Stimulated activated CD8-positive, alpha-beta memory T cell treated with anti-CD3 and anti-CD28 coated beads, Interleukin-2, amount 100 ng/mL, for 1 hour (primary cell): Measurements from ENCODE around the gene TMPRSS2.

Experiments
- DNase-seq, 2 donors: peaks; one replicate each; pipeline ENCODE4 v3.0.0-alpha.2; 2020; ENCODE audit warnings: low read depth in 2 of 2

Gene TMPRSS2

GRCh38 chr21:41481191-41481590, 26.8 kb downstream of the TMPRSS2 start:
- DNase-seq, result no peak

GRCh38 chr21:41480086-41480690, 27.8 kb downstream of the TMPRSS2 start:
- no peak for DNase-seq

GRCh38 chr21:41479686-41480085, 28.3 kb downstream of the TMPRSS2 start:
- no peak for DNase-seq

DNA sequence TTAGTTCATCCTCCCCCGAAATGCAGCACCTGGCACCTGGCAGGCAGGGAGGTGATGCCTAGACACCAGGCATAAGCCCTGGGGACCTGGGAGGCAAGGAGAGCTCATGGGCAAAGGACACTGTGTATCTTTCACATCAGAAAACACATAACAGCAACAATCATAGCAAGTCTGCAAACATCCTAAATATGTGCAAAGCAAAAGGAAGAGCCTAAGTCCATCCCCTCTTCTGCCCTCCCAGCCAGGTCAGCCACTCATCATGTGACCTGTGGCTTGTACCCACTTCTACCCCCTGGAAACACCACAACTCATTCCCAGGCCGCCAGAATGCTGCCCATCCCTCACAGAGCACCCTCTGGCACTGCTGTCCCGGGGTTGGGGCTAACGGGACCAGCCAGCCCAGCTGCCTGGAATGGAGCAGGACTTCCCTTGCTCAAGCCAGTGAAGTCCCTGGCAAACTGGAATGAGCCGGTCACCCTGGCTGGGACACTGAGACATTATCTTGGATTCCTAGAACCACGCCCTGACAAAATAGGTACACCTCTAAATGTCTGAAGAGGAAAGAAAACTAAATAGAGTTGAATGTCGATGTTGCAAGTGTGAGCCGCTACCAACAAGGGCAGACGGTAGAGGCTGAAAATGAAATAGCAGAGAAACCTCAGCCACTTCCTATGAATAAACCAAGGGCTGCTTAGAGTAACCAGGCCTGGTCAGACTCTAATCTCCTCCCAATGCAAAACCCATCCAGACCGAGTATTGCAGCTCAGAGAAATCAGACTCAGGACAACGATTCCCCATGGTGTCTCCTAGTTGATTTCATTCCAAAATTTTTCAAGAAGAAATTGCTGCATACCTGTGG, 29.4 kb downstream of the TMPRSS2 start:
- DNase-seq, result no peak

DNA sequence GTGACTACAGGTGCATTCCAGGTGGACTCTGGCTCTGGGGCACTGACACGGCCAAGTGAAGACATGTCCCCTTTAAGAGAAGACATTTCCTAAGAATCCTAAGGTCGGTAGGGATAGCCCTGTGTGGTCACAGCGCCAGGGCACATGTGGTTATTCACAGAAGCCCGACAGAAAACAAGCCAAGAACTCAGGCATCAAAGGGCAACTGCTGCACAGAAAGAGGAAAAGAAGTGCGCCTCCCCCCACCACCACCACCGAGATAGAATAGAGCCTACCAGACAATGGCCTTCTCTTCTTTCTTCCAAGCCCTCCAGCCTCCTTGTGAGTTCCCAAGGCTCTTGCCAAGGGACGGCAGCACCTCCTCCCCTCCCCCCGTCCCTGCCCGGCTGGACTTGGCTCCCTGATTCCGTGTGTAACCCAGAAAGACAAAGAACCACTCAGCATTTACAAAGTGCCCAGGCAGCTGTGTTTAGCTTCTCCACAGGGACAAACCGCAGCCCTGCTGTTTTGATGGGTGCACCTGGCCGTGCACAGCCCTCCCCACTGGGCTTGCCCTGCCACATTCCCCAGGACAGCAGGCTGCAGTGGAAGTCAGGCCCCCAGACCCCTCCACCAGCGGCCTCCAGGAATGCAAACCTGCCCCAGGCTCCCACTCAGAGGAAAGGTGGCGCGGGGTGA, 30.2 kb downstream of the TMPRSS2 start:
- DNase-seq, result no peak

DNA sequence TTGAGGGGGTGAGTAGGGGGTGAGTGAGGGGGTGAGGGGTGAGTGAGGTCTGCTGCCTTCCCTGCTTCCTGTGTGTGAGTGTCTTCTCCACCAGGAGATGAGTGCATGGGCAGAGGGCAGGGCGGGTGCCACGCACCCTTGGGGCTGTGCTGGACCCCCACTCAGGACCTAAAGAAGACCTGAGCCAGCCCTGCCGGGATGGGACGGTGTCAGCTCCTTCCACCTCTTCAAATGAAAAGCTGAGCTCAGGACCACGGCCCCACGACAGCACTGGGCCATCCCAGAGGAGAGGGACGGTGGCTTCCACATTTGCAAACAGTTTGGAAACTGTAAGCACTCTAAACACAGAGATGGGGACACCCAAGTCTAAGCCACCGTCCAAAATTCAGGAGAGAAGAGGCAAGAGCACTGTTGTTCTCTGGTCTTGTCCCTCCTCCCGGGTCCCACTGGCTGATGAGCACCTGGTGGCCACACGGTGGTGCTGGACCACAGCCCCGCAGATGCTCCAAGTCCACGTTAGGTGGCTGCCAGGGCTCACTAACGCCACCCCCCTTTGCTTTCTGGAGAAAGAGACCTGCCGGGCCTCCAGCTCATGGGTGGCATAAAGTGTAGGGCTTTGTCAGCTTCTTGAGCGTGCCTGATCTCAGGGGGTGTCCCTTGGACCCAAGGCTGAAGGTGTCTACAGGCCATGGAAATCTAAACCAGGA, 32.1 kb downstream of the TMPRSS2 start:
- DNase-seq, result no peak

DNA sequence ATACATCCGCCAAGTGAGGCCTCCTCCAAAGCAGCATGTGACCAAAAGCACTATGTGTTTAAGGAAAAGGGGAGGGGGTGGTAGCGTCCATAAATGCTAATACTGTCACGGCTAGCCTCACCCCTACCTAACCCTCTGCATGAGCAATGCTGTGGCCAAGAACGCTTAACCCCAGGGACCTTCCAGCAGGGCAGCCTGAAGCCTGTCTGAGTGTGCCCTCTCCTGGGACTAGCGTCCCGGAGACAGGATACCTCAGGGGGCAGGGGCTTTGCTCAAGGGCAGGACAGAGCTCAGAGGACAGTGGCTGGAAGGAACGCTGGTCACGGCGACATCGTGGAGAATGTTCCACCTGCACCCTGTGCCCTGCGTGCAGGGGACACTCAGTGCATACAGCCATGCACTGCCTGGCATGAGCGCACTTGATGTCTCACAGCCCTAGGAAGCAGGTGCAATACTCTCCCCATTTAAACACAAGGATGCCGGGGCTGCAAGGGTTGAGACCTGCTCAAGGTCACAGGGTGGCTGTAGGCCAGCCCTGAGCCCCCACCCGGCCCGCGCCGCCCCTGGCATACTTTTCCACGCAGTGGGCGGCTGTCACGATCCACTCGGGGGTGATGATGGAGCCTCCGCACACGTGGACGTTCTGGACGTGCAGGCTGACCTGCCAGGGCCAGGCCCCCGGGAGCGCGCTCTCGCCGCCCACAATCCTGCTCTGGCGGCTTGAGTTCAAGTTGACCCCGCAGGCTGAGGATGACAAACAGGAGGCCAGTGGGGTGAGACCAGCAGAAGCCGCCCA, 35.0 kb downstream of the TMPRSS2 start:
- no peak for DNase-seq

DNA sequence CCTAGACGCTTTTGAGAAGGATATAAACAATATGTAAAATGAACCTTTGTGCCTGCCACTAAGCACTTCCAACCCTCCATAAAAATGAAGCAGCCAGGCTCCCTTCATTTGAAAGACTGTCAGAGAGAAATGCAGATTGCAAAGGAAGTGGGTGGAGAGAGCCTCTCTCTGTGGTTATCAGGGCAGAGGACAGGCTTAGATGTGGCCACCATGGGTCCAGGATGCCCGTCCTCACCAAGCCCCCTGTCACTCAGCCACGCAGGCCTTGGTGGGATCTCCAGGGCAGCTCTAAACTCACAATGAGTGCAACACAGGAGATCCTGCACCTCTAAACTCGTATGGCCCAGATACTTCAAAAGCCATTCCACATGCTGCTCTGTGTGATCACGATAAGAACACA, 37.9 kb downstream of the TMPRSS2 start:
- DNase-seq, result no peak

GRCh38 chr21:41466024-41466820, 41.7 kb downstream of the TMPRSS2 start:
- no peak for DNase-seq

GRCh38 chr21:41465176-41465781, 42.7 kb downstream of the TMPRSS2 start:
- DNase-seq, result no peak

DNA sequence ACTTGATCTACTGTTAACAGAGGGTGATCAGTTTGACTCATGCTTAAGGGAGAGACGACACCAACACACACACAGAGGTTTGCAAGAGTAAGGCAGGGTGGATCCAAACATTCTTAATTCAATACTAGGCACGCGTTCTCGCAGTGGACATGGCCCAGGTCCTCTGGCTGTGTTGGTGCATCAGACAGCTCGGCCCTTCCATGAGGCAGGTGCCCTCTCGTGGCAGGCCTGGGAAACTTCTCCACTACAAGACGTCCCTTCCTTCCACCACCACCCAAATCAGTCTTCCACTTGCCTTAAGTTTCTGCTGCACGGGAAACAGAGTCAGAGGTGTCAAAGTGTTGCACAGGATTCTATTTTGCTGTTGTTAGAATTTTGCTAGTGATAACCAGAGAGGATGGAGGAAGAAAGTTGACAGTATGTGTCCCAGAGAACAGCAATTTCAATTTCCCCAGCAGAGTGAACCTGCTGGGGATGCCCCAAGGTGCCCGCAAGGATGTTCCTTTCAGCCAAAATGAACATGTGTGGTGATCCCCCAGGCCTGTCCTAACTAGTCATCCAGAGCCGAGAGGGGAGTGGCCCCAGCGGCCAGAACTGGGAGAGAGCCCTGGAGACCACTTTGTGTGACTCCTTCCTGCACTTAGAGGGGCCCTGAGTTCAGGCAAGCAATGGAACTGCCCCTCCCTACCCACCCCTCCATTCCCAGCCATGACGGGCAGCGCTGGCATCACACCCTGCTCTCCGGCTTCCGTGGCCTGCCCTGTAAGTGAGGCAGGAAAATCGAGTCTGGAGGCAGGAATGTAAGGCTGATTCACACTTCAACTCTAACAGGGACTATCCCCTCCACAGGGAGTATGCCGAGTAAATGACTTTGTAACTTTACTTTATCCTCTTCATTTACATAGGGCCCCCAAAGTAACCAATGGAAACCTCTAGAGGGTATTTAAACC, 47.1 kb downstream of the TMPRSS2 start:
- DNase-seq, result peak; percentile 16 to 31

GRCh38 chr21:41459884-41460534, 47.9 kb downstream of the TMPRSS2 start:
- no peak for DNase-seq

DNA sequence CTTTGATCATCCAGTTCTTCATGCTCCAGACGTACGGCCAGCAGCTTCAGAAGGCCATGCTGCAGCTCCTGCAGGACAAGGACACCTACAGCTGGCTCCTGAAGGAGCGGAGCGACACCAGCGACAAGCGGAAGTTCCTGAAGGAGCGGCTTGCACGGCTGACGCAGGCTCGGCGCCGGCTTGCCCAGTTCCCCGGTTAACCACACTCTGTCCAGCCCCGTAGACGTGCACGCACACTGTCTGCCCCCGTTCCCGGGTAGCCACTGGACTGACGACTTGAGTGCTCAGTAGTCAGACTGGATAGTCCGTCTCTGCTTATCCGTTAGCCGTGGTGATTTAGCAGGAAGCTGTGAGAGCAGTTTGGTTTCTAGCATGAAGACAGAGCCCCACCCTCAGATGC, 49.4 kb downstream of the TMPRSS2 start:
- DNase-seq, result no peak

DNA sequence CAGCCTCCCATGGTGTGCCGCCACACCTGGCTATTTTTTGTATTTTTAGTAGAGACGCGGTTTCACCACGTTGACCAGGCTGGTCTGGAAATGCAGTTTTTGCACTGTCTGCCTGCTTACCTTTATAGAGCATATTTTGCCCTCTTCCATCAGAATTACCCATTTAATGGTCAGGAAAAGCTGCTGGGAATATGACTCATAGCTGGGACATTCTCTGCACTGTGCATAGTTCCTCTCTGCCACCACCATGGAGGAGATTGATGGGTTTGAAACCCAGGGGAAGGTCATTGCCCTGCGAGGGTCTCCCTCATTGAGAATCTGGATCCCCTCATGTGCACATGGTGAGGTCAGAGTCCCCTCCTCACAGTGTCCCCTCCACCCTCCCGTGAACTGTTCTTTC, 49.8 kb downstream of the TMPRSS2 start:
- no peak for DNase-seq

DNA sequence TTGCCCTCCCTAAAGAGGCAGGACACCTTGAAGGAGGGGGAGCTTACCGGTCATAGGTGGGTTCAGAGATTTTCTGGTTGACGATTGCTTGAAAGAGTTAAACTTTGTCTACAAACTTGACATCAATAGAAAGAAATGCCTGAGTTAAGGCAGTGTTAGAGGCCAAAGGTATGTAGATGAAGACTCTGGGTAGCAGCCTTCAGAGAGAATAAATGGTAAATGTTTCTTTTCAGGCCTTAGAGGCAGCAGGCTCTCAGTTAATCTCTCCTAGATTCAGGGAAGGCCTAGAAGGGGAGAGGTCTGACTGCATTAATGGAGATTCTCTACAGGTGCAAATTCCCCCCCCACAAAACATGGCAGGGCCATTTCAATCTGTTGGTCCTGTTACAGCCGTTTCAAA, 54.2 kb downstream of the TMPRSS2 start:
- DNase-seq, result no peak

GRCh38 chr21:41453198-41453597, 54.8 kb downstream of the TMPRSS2 start:
- DNase-seq, result no peak

DNA sequence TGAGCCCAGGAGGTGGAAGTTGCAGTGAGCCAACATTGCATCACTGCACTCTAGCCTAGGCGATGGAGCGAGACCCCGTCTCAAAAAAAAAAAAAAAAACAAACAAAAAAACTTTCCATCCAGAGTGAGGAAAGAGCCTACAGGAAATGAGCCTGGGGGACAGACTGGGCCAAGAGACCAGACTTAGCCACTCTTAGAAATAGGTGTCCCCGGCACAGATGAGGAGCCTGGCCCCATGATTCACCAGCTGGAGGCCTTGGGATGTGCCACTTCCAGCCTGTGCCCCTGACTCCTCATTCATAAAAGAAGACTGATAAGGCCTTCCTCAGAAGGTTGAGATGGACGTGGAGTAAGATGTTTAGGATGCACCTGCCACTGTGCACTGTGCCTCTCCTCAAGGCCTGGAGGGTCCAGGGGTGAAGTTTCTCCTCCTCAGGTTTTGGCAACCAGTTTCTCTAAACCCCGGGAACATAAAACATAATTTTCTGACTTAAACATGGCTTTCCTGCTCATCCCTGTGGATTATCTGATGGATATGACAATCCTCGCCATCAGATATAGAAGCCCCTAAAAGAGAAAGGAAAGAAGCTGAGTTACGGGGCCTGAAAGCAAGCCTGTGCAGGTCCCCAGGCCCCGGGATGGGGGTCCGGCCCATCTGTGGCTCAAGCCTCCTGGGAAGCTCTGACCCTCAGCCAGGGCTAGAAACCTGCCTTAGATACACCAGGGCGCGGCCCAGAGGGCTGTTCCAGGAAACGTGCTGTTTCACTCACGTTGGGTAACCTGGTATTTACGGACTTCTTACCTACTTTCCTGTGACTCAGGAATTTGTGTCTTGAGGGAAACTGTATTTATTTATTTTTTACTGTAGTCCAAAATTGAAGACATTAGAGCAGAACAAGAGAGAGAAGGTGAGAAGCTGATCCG, 55.9 kb downstream of the TMPRSS2 start:
- no peak for DNase-seq
